Peyer's patch (tissue), 4 donors: ENCODE results near the gene TOX3.

ENCODE experiments used
- CTCF ChIP-seq, 6 experiments: fragments of 450-650 bp in 4 of 6; fragments of 200-600 bp in 2 of 6; sonication (generic) in 1 of 6; IDR thresholded peaks; one replicate each; pipeline ENCODE4 v1.5.1; 2017 to 2019; ENCODE audit warnings: antibody characterized with exemption in 6 of 6, mild to moderate bottlenecking in 3 of 6, moderate library complexity in 1 of 6
- POLR2A ChIP-seq, 2 donors: fragments of 450-650 bp; IDR thresholded peaks; one replicate each; pipeline ENCODE4 v1.5.1; 2017; ENCODE audit warnings: antibody characterized with exemption in 2 of 2, mild to moderate bottlenecking in 2 of 2, moderate library complexity in 2 of 2

GRCh38 chr16:52416888-52417287, 130.1 kb downstream of the TOX3 start:
- TF ChIP-seq CTCF (IDR thresholded peaks at IDR 0.05), result no peak
- no peak for TF ChIP-seq POLR2A (IDR thresholded peaks at IDR 0.05)
